Renal cortex interstitium (tissue), 11 donors: ENCODE measurements around the gene CCDC6. TPM values are rescaled to one million over a fixed set of nuclear protein-coding genes. Genes with fewer than 3 reads are reported as not detected.

ENCODE experiments used
- DNase-seq, 11 donors: peaks; one replicate each; pipeline ENCODE4 v3.0.0-alpha.2; 2013; ENCODE audit warnings: low read depth in 9 of 11, low spot score in 4 of 11; ENCODE audit errors: extremely low read depth in 1 of 11
- polyA plus RNA-seq, 3 donors: library from polyadenylated mRNA; unstranded; fragments of 120-200 nt; gene quantifications; one replicate each; pipeline ENCODE4 v1.2.1, GENCODE V29; 2013; ENCODE audit not compliant: insufficient read length in 3 of 3

Gene CCDC6
- polyA plus RNA-seq, 3 donors: 38.4 to 46.2 (median 42.6) TPM

DNA sequence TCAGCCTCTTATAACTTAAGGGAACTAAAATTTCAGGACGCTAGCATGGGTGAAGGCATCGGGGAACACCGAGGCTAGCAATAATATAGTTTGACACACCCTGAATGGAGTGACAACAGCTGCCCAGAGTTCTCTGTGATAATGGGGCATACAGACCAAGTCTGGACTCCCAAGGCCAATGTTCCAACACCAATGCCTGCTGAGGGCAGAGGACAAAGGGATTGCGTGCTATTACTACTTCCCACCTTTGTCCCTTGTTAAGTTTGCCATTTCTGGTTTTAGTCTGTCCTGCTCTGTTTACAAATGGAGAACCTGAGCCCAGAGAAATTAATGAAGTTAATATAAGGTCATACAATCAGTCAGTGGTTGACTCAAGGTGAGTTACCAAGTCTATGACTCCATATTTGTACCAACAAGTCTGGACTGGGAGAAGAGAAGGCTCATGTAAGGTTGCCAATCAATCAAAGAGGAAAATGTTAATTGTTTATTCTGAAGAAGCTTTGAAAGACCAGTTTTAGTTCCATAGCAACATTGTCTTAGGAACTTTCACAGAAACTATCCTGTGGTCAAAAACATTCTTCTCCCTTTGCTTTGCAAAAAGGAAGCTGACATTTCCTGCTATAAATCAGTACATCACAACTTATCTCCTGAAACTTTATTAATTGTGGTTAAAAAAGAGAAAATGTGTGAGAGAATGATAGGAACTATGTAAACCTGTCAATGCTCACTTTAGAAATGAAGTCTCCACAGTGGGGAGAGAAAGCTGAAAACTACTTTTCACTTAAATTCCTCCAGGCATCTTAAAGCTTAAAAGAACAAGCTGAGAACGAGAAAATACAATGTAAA is 74.5 kb downstream of the CCDC6 start:
- no peak for DNase-seq

DNA sequence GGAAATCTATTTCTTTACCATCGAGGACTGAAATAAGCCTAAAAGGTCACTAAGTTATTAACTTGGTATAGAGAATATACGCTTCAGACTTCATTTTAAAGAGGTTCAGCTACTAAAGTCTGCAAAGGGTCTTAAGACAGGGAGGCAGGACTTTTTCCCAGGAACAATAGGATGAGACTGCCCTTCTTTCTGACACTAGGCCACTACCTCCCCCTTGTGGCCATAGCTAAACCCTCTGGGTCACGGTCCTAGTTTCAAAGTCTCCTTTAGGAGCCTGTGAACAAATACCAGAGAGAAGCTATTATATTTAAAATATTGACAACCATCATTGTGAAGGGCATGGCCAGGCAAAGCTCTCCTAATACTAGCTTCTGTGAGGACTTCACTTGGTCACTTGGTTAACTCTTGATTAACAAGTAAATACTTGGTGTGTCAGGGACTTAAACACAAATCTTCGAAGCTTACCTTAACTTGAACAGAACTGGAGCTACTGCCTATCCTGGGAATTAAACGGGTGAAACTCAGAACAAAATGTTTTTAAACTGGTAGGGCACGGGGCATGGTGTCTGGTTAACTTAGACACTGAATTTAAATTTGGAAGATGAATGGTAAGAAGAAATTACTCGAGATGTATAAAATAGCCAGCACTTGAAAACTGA is 75.6 kb downstream of the CCDC6 start:
- peak in 8 of 11 donors; percentile 4 to 35 (median 18) for DNase-seq

DNA sequence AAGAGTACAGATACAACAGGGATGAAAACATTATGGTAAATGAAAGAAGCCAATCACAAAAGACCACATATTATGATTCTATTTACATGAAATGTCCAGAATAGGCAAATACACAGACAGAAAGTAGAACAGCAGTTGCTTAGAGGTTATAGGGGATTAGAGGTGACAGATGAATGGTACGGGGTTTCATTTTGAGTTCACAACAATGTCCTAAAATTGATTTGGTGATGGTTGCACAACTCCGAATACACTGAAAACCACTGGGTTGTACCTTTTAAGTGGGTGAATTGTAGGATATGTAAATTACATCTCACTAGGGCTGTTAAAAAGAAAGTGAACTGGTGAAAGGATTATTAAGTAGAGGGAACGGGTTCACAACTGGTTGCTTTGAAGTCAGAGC is 76.8 kb downstream of the CCDC6 start:
- DNase-seq: no peak

- DNase-seq: no peak
Measured at GRCh38 chr10:59829024-59829423, 77.3 kb downstream of the CCDC6 start.

- no peak for DNase-seq
Measured at GRCh38 chr10:59825932-59826331, 80.4 kb downstream of the CCDC6 start.

GRCh38 chr10:59823751-59824150 is 82.6 kb downstream of the CCDC6 start:
- no peak for DNase-seq

- no peak for DNase-seq
Measured at GRCh38 chr10:59823111-59823510, 83.2 kb downstream of the CCDC6 start.

- no peak for DNase-seq
Measured at GRCh38 chr10:59820471-59820870, 85.9 kb downstream of the CCDC6 start.

- DNase-seq: no peak
Measured at GRCh38 chr10:59819683-59820082, 86.7 kb downstream of the CCDC6 start.

GRCh38 chr10:59819265-59819664 is 87.1 kb downstream of the CCDC6 start:
- no peak for DNase-seq

DNA sequence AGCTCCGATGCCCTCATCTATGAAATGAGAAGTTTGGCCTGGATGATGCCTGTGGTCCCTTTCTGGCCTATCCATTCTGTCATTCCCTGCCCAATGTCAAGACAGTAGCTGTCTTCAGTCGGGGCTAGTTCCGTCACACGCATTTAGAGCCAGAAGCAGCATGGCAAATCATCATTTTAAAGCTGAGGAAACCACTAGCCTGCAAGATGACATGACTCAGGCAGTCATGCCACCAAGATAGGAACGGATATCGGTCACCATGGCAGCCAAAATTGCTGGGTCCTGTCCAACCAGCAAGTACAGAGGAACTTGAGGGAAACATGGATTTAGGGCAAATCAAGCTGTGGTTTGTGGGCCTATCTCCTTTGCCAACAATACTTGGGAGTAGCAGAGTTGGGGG is 88.6 kb downstream of the CCDC6 start:
- no peak for DNase-seq

- DNase-seq: no peak
Measured at GRCh38 chr10:59814878-59815277, 91.5 kb downstream of the CCDC6 start.

GRCh38 chr10:59812519-59813122 is 93.7 kb downstream of the CCDC6 start:
- DNase-seq: no peak

- no peak for DNase-seq
Measured at GRCh38 chr10:59809644-59809974, 96.7 kb downstream of the CCDC6 start.

- peak in 4 of 11 donors; percentile 18 to 43 (median 20) for DNase-seq
Measured at GRCh38 chr10:59808896-59809643, 97.3 kb downstream of the CCDC6 start.

- DNase-seq: no peak
Measured at GRCh38 chr10:59807629-59808620, 98.4 kb downstream of the CCDC6 start.

DNA sequence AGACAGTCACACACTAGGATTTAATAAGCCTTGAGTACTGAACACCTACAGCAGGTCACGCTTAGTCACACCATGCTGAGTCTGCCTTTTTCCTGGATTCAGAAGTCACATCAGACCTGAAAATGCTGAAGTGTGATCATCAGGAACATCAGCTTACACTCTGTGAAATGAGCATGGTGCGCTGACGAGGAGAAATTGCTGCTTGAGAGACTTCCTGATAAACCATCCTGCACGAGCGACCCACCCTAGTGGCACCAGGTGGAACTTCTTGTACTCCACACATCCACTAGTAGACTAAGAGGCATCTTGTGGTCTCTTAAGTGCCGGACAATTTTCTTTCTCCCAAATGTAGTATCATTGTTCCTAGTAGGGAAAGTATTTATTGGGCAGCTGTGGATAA is 101.3 kb downstream of the CCDC6 start:
- peak in 5 of 11 donors; percentile 20 to 45 (median 31) for DNase-seq

GRCh38 chr10:59804220-59804619 is 102.1 kb downstream of the CCDC6 start:
- no peak for DNase-seq
